Stimulated activated CD4-positive, alpha-beta T cell treated with anti-CD3 and anti-CD28 coated beads, Interleukin-12 subunit alpha, Interleukin-12 subunit beta, amount 100 ng/mL, for 4 hours (primary cell): Measurements from ENCODE around the gene GGPS1.
"Not testable (repeated sequence)": the region's sequence is repeated elsewhere in the genome, so short reads cannot be mapped to it uniquely, and the experiment has no call there.

Source experiments
- DNase-seq: peaks from one replicate; pipeline ENCODE4 v3.0.0-alpha.2; 2020

Gene GGPS1

GRCh38 chr1:235342471-235342870, 14.1 kb downstream of the GGPS1 start:
- DNase-seq: no peak

- DNase-seq: no peak
These were observed 15.4 kb downstream of the GGPS1 start for GRCh38 chr1:235343726-235344125.

GRCh38 chr1:235351441-235351840, 23.1 kb downstream of the GGPS1 start:
- DNase-seq: no peak

GRCh38 chr1:235351898-235352297, 23.5 kb downstream of the GGPS1 start:
- no peak for DNase-seq

GRCh38 chr1:235357485-235358373, 29.4 kb downstream of the GGPS1 start:
- no peak for DNase-seq

GRCh38 chr1:235358899-235359298, 30.5 kb downstream of the GGPS1 start:
- no peak for DNase-seq

GRCh38 chr1:235364189-235364588, 35.8 kb downstream of the GGPS1 start:
- not testable (repeated sequence) for DNase-seq

- peak; percentile 5 for DNase-seq
These were observed 37.9 kb downstream of the GGPS1 start for GRCh38 chr1:235366286-235366685.

GRCh38 chr1:235367000-235367908, 38.9 kb downstream of the GGPS1 start, which contains the start of gene TBCE:
Gene TBCE, plus strand, starts transcription at chr1:235367427. Its CDS starts 12,623 bp downstream, at chr1:235380050.
- peak; percentile 83 for DNase-seq

GRCh38 chr1:235368428-235368827, 40.1 kb downstream of the GGPS1 start:
- DNase-seq: no peak

- DNase-seq: no peak
These were observed 41.4 kb downstream of the GGPS1 start for GRCh38 chr1:235369802-235370201.

GRCh38 chr1:235375919-235376605, 47.7 kb downstream of the GGPS1 start:
- no peak for DNase-seq

- not testable (repeated sequence) for DNase-seq
These were observed 49.9 kb downstream of the GGPS1 start for GRCh38 chr1:235378134-235378735.

GRCh38 chr1:235381955-235382739, 53.8 kb downstream of the GGPS1 start:
- not testable (repeated sequence) for DNase-seq

GRCh38 chr1:235385633-235386032, 57.3 kb downstream of the GGPS1 start:
- not testable (repeated sequence) for DNase-seq

- DNase-seq: no peak
These were observed 63.5 kb downstream of the GGPS1 start for GRCh38 chr1:235391874-235392273.
